ENCODE measurements around the gene MGAT4A.

MGAT4A gene

DNA sequence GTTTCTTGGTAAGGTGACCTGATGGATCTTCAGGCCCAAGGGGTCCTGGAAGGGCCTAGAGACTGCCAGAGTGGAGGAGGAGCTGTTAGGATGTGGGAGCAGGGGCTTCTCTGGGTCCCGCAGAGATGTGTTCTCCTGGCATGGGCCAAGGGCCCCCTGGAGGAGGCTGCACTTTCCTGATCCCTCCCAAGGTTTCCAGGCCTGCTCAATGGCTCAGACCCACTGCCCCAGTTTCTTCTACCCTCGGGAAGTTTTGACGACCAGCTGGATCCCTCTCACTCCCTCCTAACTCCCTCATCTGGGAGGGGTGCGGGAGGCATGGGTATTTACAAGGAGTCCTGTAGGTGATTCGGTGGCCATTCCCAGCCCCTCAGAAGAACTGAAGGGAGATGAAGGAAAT lies 158.7 kb downstream of the MGAT4A start:
- no peak for DNase-seq (ENCODE audit: low read depth)

DNA sequence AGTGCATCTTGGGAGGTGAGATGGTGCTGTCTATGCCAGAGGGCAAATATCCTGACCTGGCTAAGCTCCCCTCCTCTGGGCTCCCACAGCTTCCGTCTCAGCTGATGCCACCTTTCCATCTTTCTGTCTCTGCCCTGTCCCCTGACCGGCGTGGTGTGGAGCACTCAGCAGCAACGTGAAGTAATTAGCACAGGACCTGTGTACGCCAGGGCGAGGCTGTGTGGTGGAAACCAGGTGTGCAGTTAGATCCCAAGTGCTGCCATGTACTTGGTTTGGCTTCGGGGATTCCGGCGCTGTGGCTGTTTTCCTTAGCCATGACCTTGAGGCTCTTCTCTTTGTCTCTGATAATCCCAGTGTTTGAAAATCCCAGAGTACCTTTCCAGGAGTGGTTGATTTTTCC lies 159.1 kb downstream of the MGAT4A start:
- no peak for DNase-seq (ENCODE audit: low read depth)

- DNase-seq (ENCODE audit: low read depth): no peak
These were observed 159.7 kb downstream of the MGAT4A start for GRCh38 chr2:98571121-98571701.

GRCh38 chr2:98570356-98570755 lies 160.6 kb downstream of the MGAT4A start:
- DNase-seq (ENCODE audit: low read depth): no peak

DNA sequence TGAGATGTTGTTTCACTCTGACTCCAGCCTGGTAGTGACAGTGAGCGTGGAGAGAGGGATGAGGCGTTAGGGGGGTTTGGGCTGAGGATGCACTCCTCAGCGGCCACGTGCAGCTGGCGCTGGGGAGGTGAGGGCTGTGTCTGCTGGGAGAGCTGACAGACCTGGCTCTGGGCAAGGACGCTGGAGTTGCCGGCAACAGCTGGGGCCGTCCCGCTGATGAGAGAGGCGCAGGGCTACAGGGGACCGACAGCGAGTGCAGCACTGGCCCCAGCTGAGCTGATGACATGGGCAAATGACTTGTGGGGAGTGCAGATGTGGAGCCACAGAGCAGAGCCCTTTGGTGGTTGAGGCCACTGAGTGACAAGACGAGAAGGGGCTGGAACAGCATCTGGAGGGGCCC lies 161.0 kb downstream of the MGAT4A start:
- no peak for DNase-seq (ENCODE audit: low read depth)

GRCh38 chr2:98569197-98569793 lies 161.6 kb downstream of the MGAT4A start:
- no peak for DNase-seq (ENCODE audit: low read depth)

All from fibroblast of gingiva (primary cell).